ENCODE results near the gene PRR19. TPM values are rescaled to one million over a fixed set of nuclear protein-coding genes. Genes with fewer than 3 reads are reported as not detected.

The PRR19 gene
- total RNA-seq, 2 experiments from 2014 or later, result 0.40 to 1.4 TPM

GRCh38 chr19:42278452-42279154 is 23.3 kb upstream of the PRR19 start:
- Histone ChIP-seq H2AFZ (ENCODE audit: low read length) (no peak overlapping the region), H3K27ac (ENCODE audit: low read depth, low read length, poor library complexity, severe bottlenecking) (peak overlapping the region; percentile 82), H3K4me1 (ENCODE audit: insufficient read depth, low read length, poor library complexity, severe bottlenecking) (peaks cover 41% of the 10 kb centered on the region), H3K79me2 (ENCODE audit: insufficient read depth, low read depth, low read length) (no peaks in the 10 kb centered on the region), H3K36me3 (ENCODE audit: insufficient read depth, low read length) (0 out of 2 replicates have a peak, but pooled peaks cover 8% of the 10 kb centered on the region), H3K4me2 (ENCODE audit: low read length) (peak overlapping the region; percentile 93), H3K4me3 (ENCODE audit: low read depth, low read length, poor library complexity, severe bottlenecking) (peak overlapping the region; percentile 83), H4K20me1 (ENCODE audit: insufficient read depth, low read length) (no peaks in the 10 kb centered on the region), H3K9me2 (ENCODE audit: insufficient read depth, low read length) (no peaks in the 10 kb centered on the region), H3K9me3 (ENCODE audit: low read length) (no peaks in the 10 kb centered on the region)
- ChIA-PET POLR2A (interaction anchor here (1.1 to 2.6 kb wide), 3 partner anchors 8 to 36 kb away, joined by 3 to 11 read pairs (median 9); partner anchors contain the start of gene GSK3A), CTCF (ENCODE audit: unreplicated experiment) (no interaction called here)
- DNase-seq (ENCODE audit: low spot score), result no peak
- no peak for TF ChIP-seq EZH2phosphoT487 (IDR thresholded peaks at IDR 0.05; ENCODE audit: borderline replicate concordance, low read depth, low read length)
- TF ChIP-seq, protein P1, sequence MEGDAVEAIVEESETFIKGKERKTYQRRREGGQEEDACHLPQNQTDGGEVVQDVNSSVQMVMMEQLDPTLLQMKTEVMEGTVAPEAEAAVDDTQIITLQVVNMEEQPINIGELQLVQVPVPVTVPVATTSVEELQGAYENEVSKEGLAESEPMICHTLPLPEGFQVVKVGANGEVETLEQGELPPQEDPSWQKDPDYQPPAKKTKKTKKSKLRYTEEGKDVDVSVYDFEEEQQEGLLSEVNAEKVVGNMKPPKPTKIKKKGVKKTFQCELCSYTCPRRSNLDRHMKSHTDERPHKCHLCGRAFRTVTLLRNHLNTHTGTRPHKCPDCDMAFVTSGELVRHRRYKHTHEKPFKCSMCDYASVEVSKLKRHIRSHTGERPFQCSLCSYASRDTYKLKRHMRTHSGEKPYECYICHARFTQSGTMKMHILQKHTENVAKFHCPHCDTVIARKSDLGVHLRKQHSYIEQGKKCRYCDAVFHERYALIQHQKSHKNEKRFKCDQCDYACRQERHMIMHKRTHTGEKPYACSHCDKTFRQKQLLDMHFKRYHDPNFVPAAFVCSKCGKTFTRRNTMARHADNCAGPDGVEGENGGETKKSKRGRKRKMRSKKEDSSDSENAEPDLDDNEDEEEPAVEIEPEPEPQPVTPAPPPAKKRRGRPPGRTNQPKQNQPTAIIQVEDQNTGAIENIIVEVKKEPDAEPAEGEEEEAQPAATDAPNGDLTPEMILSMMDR (conservative IDR thresholded peaks at IDR 0.05; ENCODE audit: low read length), result no peak
- intact Hi-C loops (cut with micrococcal nuclease; ENCODE audit: unreplicated experiment), result no loop called here
- no TSS peak for BruUV-seq (replicated peaks)

DNA sequence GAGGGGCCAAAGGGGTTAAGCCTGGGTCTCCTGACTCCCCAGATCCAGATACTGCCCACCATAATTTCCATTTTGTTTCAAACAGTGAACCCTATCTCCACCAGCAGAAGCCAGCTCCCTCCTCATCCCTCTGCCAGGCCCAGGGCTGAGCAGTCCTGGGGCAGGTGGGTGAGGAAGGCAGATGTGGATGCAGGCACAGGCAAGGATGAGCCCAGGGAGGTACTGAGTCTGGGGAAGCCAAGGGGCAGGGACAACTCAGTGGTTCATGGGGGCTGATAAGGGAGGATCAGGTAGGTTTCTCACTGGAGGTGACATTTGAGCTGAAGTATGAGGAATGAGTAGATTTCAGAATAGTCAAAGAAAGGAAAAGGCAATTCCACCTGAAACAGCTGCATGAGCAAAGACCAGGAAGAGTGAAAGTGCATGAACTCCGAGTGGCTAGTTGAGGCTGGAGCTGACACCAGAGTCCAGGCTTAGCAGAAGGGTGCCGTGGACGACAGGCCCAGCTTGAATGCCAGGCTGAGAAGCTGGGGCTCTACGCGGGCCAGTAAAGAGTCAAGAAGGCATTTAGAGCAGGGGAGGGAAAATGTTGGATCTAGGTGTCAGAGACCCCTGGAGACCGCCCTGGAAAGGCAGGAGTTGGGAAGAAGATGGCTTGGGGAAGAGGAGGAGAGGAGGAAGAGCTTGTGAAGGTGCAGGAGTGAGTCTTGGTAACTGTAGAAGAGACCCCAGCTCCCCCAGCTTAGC is 22.6 kb upstream of the PRR19 start:
- H3K4me3 ChIP-seq (ENCODE audit: low read depth, low read length, poor library complexity, severe bottlenecking), result peak overlapping the region; percentile 83

More for the DNA sequence above, 22.6 kb upstream of the PRR19 start:
- H3K9me2 ChIP-seq (ENCODE audit: insufficient read depth, low read length), result no peaks in the 10 kb centered on the region
- no peak overlapping the region for H2AFZ ChIP-seq (ENCODE audit: low read length)
- H3K36me3 ChIP-seq (ENCODE audit: insufficient read depth, low read length), result 0 out of 2 replicates have a peak, but pooled peaks cover 8% of the 10 kb centered on the region
- intact Hi-C loops (cut with micrococcal nuclease; ENCODE audit: unreplicated experiment), result no loop called here
- H3K9me3 ChIP-seq (ENCODE audit: low read length), result no peaks in the 10 kb centered on the region
- DNase-seq (ENCODE audit: low spot score), result no peak
- no peaks in the 10 kb centered on the region for H4K20me1 ChIP-seq (ENCODE audit: insufficient read depth, low read length)
- TF ChIP-seq, protein P1 (conservative IDR thresholded peaks at IDR 0.05; ENCODE audit: low read length), result no peak
- no peak for TF ChIP-seq EZH2phosphoT487 (IDR thresholded peaks at IDR 0.05; ENCODE audit: borderline replicate concordance, low read depth, low read length)
- peak overlapping the region; percentile 93 for H3K4me2 ChIP-seq (ENCODE audit: low read length)
- BruUV-seq (replicated peaks), result no TSS peak
- H3K79me2 ChIP-seq (ENCODE audit: insufficient read depth, low read depth, low read length), result no peaks in the 10 kb centered on the region
- H3K27ac ChIP-seq (ENCODE audit: low read depth, low read length, poor library complexity, severe bottlenecking), result peak overlapping the region; percentile 82
- peaks cover 41% of the 10 kb centered on the region for H3K4me1 ChIP-seq (ENCODE audit: insufficient read depth, low read length, poor library complexity, severe bottlenecking)
- POLR2A ChIA-PET, result interaction anchor here (1.0 to 2.6 kb wide), 5 partner anchors 9 to 147 kb away, joined by 3 to 11 read pairs (median 5); partner anchors contain the start of genes ERF, GSK3A and POU2F2
- CTCF ChIA-PET (ENCODE audit: unreplicated experiment), result interaction anchor here (1.6 kb wide), 1 partner anchor 9 kb away, joined by 10 read pairs; no protein-coding TSS in a partner anchor
